ENCODE measurements around the gene MMP15.

MMP15 gene

GRCh38 chr16:58038219-58038641 is 12.7 kb downstream of the MMP15 start:
- Histone ChIP-seq H3K27ac (ENCODE audit: low read length, poor library complexity, severe bottlenecking) (no peak overlapping the region), H2BK12ac (ENCODE audit: low read length in 2 of 2) (no peak overlapping the region), H3K79me1 (replicated peaks; ENCODE audit: low read length, poor library complexity, severe bottlenecking) (peaks cover 2% of the 10 kb centered on the region), H4K91ac (ENCODE audit: low read length) (no peak overlapping the region), H2BK5ac (ENCODE audit: low read depth, low read length, poor library complexity, severe bottlenecking) (no peak overlapping the region), H3K14ac (ENCODE audit: low read length in 2 of 2) (no peak overlapping the region), H3K4me1 (ENCODE audit: control insufficient read depth, insufficient read depth, low read depth, low read length) (peaks cover 2% of the 10 kb centered on the region), H2AFZ (ENCODE audit: low read depth, low read length) (no peak overlapping the region), H2AK5ac (ENCODE audit: low read length, severe bottlenecking) (no peak overlapping the region), H3K23ac (ENCODE audit: low read length in 2 of 2) (no peak overlapping the region), H3K4ac (ENCODE audit: low read depth in 1 of 2, low read length in 2 of 2) (no peak overlapping the region), H3K4me3 (ENCODE audit: insufficient read depth in 1 of 2, low read depth in 1 of 2, low read length in 2 of 2) (no peak overlapping the region), H3K4me2 (ENCODE audit: low read length, poor library complexity, severe bottlenecking) (no peak overlapping the region), H3K27me3 (ENCODE audit: control insufficient read depth in 1 of 2, insufficient read depth in 1 of 2, low read length in 2 of 2) (peaks cover 0 to 24% of the 10 kb centered on the region in 2 experiments), H3K9me3 (ENCODE audit: control insufficient read depth, low read length) (no peaks in the 10 kb centered on the region), H2BK15ac (ENCODE audit: low read depth, poor library complexity, severe bottlenecking) (no peak overlapping the region), H4K8ac (ENCODE audit: low read length) (no peak overlapping the region), H3K18ac (ENCODE audit: low read depth in 1 of 2, low read length in 2 of 2) (no peak overlapping the region), H2BK120ac (ENCODE audit: low read depth, low read length) (no peak overlapping the region), H3K36me3 (ENCODE audit: control insufficient read depth in 1 of 2, insufficient read depth in 2 of 2, low read depth in 1 of 2, low read length in 2 of 2) (peaks cover 0 to 55% of the 10 kb centered on the region in 2 experiments), H3K9ac (ENCODE audit: low read length) (no peak overlapping the region)
- 90% methylated on average over 17 of the region's 20 CpGs for WGBS
- DNase-seq, result no peak

- Histone ChIP-seq H2BK15ac (ENCODE audit: low read depth, poor library complexity, severe bottlenecking) (no peak overlapping the region), H3K79me1 (replicated peaks; ENCODE audit: low read length, poor library complexity, severe bottlenecking) (no peaks in the 10 kb centered on the region), H2AK5ac (ENCODE audit: low read length, severe bottlenecking) (no peak overlapping the region), H4K8ac (ENCODE audit: low read length) (no peak overlapping the region), H2BK120ac (ENCODE audit: low read depth, low read length) (no peak overlapping the region), H3K14ac (ENCODE audit: low read length in 2 of 2) (no peak overlapping the region), H3K27me3 (ENCODE audit: control insufficient read depth in 1 of 2, insufficient read depth in 1 of 2, low read length in 2 of 2) (peaks cover 0 to 16% of the 10 kb centered on the region in 2 experiments), H3K4me2 (ENCODE audit: low read length, poor library complexity, severe bottlenecking) (no peak overlapping the region), H3K4ac (ENCODE audit: low read depth in 1 of 2, low read length in 2 of 2) (no peak overlapping the region), H3K9me3 (ENCODE audit: control insufficient read depth, low read length) (no peaks in the 10 kb centered on the region), H3K18ac (ENCODE audit: low read depth in 1 of 2, low read length in 2 of 2) (no peak overlapping the region), H2BK12ac (ENCODE audit: low read length in 2 of 2) (no peak overlapping the region), H4K91ac (ENCODE audit: low read length) (no peak overlapping the region), H2BK5ac (ENCODE audit: low read depth, low read length, poor library complexity, severe bottlenecking) (no peak overlapping the region), H3K9ac (ENCODE audit: low read length) (no peak overlapping the region), H3K23ac (ENCODE audit: low read length in 2 of 2) (no peak overlapping the region), H3K4me1 (ENCODE audit: control insufficient read depth, insufficient read depth, low read depth, low read length) (no peaks in the 10 kb centered on the region), H3K36me3 (ENCODE audit: control insufficient read depth in 1 of 2, insufficient read depth in 2 of 2, low read depth in 1 of 2, low read length in 2 of 2) (peaks cover 0 to 67% of the 10 kb centered on the region in 2 experiments), H3K27ac (ENCODE audit: low read length, poor library complexity, severe bottlenecking) (no peak overlapping the region), H2AFZ (ENCODE audit: low read depth, low read length) (no peak overlapping the region), H3K4me3 (ENCODE audit: insufficient read depth in 1 of 2, low read depth in 1 of 2, low read length in 2 of 2) (no peak overlapping the region)
- 94% methylated on average over 25 of the region's 26 CpGs for WGBS
- DNase-seq, result no peak
Observed at GRCh38 chr16:58039829-58040495, 14.4 kb downstream of the MMP15 start.

- no peak overlapping the region for H3K14ac ChIP-seq (ENCODE audit: low read length in 2 of 2)
- H3K79me1 ChIP-seq (replicated peaks; ENCODE audit: low read length, poor library complexity, severe bottlenecking), result no peaks in the 10 kb centered on the region
- no peak overlapping the region for H3K27ac ChIP-seq (ENCODE audit: low read length, poor library complexity, severe bottlenecking)
- H2AFZ ChIP-seq (ENCODE audit: low read depth, low read length), result no peak overlapping the region
- no peak overlapping the region for H3K23ac ChIP-seq (ENCODE audit: low read length in 2 of 2)
- no peak for DNase-seq
- no peak overlapping the region for H2BK12ac ChIP-seq (ENCODE audit: low read length in 2 of 2)
- H3K9ac ChIP-seq (ENCODE audit: low read length), result no peak overlapping the region
- H2BK120ac ChIP-seq (ENCODE audit: low read depth, low read length), result no peak overlapping the region
- H2BK15ac ChIP-seq (ENCODE audit: low read depth, poor library complexity, severe bottlenecking), result no peak overlapping the region
- H3K4me1 ChIP-seq (ENCODE audit: control insufficient read depth, insufficient read depth, low read depth, low read length), result peaks cover 2% of the 10 kb centered on the region
- peaks cover 0 to 71% of the 10 kb centered on the region in 2 experiments for H3K36me3 ChIP-seq (ENCODE audit: control insufficient read depth in 1 of 2, insufficient read depth in 2 of 2, low read depth in 1 of 2, low read length in 2 of 2)
- H4K91ac ChIP-seq (ENCODE audit: low read length), result no peak overlapping the region
- H3K18ac ChIP-seq (ENCODE audit: low read depth in 1 of 2, low read length in 2 of 2), result no peak overlapping the region
- H3K27me3 ChIP-seq (ENCODE audit: control insufficient read depth in 1 of 2, insufficient read depth in 1 of 2, low read length in 2 of 2), result peaks cover 0 to 11% of the 10 kb centered on the region in 2 experiments
- no peak overlapping the region for H2BK5ac ChIP-seq (ENCODE audit: low read depth, low read length, poor library complexity, severe bottlenecking)
- no peak overlapping the region for H3K4ac ChIP-seq (ENCODE audit: low read depth in 1 of 2, low read length in 2 of 2)
- H4K8ac ChIP-seq (ENCODE audit: low read length), result no peak overlapping the region
- H3K9me3 ChIP-seq (ENCODE audit: control insufficient read depth, low read length), result no peaks in the 10 kb centered on the region
- H3K4me3 ChIP-seq (ENCODE audit: insufficient read depth in 1 of 2, low read depth in 1 of 2, low read length in 2 of 2), result no peak overlapping the region
- WGBS, result 96% methylated on average over 12 of the region's 12 CpGs
- H3K4me2 ChIP-seq (ENCODE audit: low read length, poor library complexity, severe bottlenecking), result no peak overlapping the region
- H2AK5ac ChIP-seq (ENCODE audit: low read length, severe bottlenecking), result no peak overlapping the region
Observed at GRCh38 chr16:58040496-58040846, 14.9 kb downstream of the MMP15 start.

GRCh38 chr16:58040945-58041627 is 15.5 kb downstream of the MMP15 start:
- 89% methylated on average over 14 of the region's 14 CpGs for WGBS
- no peak overlapping the region for H3K4me2 ChIP-seq (ENCODE audit: low read length, poor library complexity, severe bottlenecking)
- no peak for DNase-seq
- peaks cover 0 to 74% of the 10 kb centered on the region in 2 experiments for H3K36me3 ChIP-seq (ENCODE audit: control insufficient read depth in 1 of 2, insufficient read depth in 2 of 2, low read depth in 1 of 2, low read length in 2 of 2)
- H2BK12ac ChIP-seq (ENCODE audit: low read length in 2 of 2), result no peak overlapping the region
- H3K23ac ChIP-seq (ENCODE audit: low read length in 2 of 2), result no peak overlapping the region
- H4K8ac ChIP-seq (ENCODE audit: low read length), result no peak overlapping the region
- H3K27me3 ChIP-seq (ENCODE audit: control insufficient read depth in 1 of 2, insufficient read depth in 1 of 2, low read length in 2 of 2), result peaks cover 0 to 8% of the 10 kb centered on the region in 2 experiments
- no peak overlapping the region for H3K4ac ChIP-seq (ENCODE audit: low read depth in 1 of 2, low read length in 2 of 2)
- no peak overlapping the region for H2BK5ac ChIP-seq (ENCODE audit: low read depth, low read length, poor library complexity, severe bottlenecking)
- H3K9me3 ChIP-seq (ENCODE audit: control insufficient read depth, low read length), result no peaks in the 10 kb centered on the region
- H2BK15ac ChIP-seq (ENCODE audit: low read depth, poor library complexity, severe bottlenecking), result no peak overlapping the region
- no peak overlapping the region for H2AFZ ChIP-seq (ENCODE audit: low read depth, low read length)
- H3K18ac ChIP-seq (ENCODE audit: low read depth in 1 of 2, low read length in 2 of 2), result no peak overlapping the region
- H3K27ac ChIP-seq (ENCODE audit: low read length, poor library complexity, severe bottlenecking), result no peak overlapping the region
- no peak overlapping the region for H4K91ac ChIP-seq (ENCODE audit: low read length)
- no peak overlapping the region for H2AK5ac ChIP-seq (ENCODE audit: low read length, severe bottlenecking)
- no peak overlapping the region for H2BK120ac ChIP-seq (ENCODE audit: low read depth, low read length)
- no peak overlapping the region for H3K4me3 ChIP-seq (ENCODE audit: insufficient read depth in 1 of 2, low read depth in 1 of 2, low read length in 2 of 2)
- peaks cover 2% of the 10 kb centered on the region for H3K4me1 ChIP-seq (ENCODE audit: control insufficient read depth, insufficient read depth, low read depth, low read length)
- no peak overlapping the region for H3K9ac ChIP-seq (ENCODE audit: low read length)
- H3K14ac ChIP-seq (ENCODE audit: low read length in 2 of 2), result no peak overlapping the region
- H3K79me1 ChIP-seq (replicated peaks; ENCODE audit: low read length, poor library complexity, severe bottlenecking), result no peaks in the 10 kb centered on the region

All from mesenchymal stem cell (in vitro differentiated cells and primary cell).